HFFc6 (cell line): Measurements from ENCODE around the gene RTN4IP1. TPM values are rescaled to one million over a fixed set of nuclear protein-coding genes. Genes with fewer than 3 reads are reported as not detected.

Experiments
- DNase-seq: peaks from one replicate; pipeline ENCODE4 v3.0.0-alpha.2; 2018
- H3K27ac Mint-ChIP-seq: 2 replicates; pipeline ENCODE4 v1.8.0; 2020; ENCODE audit warnings: mild to moderate bottlenecking, mixed read lengths
- H3K27me3 Mint-ChIP-seq: 2 replicates; pipeline ENCODE4 v1.8.0; 2021; ENCODE audit warnings: mild to moderate bottlenecking, moderate library complexity, mixed read lengths; ENCODE audit not compliant: insufficient read depth
- H3K36me3 Mint-ChIP-seq: 2 replicates; pipeline ENCODE4 v1.8.0; 2021; ENCODE audit warnings: low read depth, mixed read lengths
- H3K4me1 Mint-ChIP-seq: 2 replicates; pipeline ENCODE4 v1.8.0; 2020; ENCODE audit warnings: low read depth, mixed read lengths
- H3K4me3 Mint-ChIP-seq: 2 replicates; pipeline ENCODE4 v1.8.0; 2020; ENCODE audit warnings: mild to moderate bottlenecking, moderate library complexity, mixed read lengths
- H3K9me3 Mint-ChIP-seq: 2 replicates; pipeline ENCODE4 v1.8.0; 2020; ENCODE audit warnings: mild to moderate bottlenecking, mixed read lengths
- total RNA-seq, 6 experiments: library from RNA; stranded (reverse); fragmentation: NEBNext Ultra II Directional; extraction: Animal tissue kit (Norgen Biotek cat#: 25700); gene quantifications; 2 replicates in 1 of 6; 3 replicates in 5 of 6; pipeline ENCODE4 v1.2.3, GENCODE V29; 2021
- TF ChIP-seq, protein P1 (sequence below): fragments of 200-600 bp; sonication (generic); IDR thresholded peaks from 2 replicates; pipeline ENCODE4 v1.5.0; 2021; ENCODE audit warnings: antibody characterized with exemption, mild to moderate bottlenecking

The RTN4IP1 gene
- total RNA-seq, 6 experiments from 2014 or later, result 5.7 to 8.9 (median 8.0) TPM

GRCh38 chr6:106534004-106534403 lies 95.3 kb downstream of the RTN4IP1 start:
- no peak for DNase-seq
- H3K27me3 Mint-ChIP-seq, result no peaks in the 10 kb centered on the region
- peaks cover 74% of the 10 kb centered on the region for H3K4me1 Mint-ChIP-seq
- peaks cover 37% of the 10 kb centered on the region for H3K36me3 Mint-ChIP-seq
- no peak overlapping the region for H3K27ac Mint-ChIP-seq
- H3K4me3 Mint-ChIP-seq, result no peak overlapping the region; the same call in 1 of the 2 replicates
- H3K9me3 Mint-ChIP-seq, result no peaks in the 10 kb centered on the region
- TF ChIP-seq, protein P1, sequence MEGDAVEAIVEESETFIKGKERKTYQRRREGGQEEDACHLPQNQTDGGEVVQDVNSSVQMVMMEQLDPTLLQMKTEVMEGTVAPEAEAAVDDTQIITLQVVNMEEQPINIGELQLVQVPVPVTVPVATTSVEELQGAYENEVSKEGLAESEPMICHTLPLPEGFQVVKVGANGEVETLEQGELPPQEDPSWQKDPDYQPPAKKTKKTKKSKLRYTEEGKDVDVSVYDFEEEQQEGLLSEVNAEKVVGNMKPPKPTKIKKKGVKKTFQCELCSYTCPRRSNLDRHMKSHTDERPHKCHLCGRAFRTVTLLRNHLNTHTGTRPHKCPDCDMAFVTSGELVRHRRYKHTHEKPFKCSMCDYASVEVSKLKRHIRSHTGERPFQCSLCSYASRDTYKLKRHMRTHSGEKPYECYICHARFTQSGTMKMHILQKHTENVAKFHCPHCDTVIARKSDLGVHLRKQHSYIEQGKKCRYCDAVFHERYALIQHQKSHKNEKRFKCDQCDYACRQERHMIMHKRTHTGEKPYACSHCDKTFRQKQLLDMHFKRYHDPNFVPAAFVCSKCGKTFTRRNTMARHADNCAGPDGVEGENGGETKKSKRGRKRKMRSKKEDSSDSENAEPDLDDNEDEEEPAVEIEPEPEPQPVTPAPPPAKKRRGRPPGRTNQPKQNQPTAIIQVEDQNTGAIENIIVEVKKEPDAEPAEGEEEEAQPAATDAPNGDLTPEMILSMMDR, result no peak

DNA sequence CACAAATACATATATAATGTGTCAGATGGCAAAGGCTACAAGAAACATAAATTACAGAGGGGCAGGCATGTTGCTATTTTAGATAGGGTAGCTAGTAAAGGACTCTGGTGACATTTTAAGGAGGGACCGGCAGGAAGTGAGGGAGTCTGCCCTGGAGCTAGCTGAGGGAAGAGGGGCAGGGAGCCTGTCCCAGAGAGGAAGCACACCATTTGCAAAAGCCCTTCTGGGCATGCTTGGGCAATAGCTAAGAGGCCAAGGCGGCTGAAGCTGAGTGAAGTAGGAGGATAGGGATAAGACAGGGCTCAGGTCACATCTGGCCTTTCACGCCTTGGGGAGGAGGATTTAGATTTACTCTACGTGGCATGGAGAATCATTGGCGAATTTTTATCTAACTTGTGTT lies 96.2 kb downstream of the RTN4IP1 start:
- peaks cover 84% of the 10 kb centered on the region for H3K4me1 Mint-ChIP-seq
- no peak overlapping the region for H3K4me3 Mint-ChIP-seq
- DNase-seq, result no peak
- H3K27me3 Mint-ChIP-seq, result no peaks in the 10 kb centered on the region
- H3K27ac Mint-ChIP-seq, result no peak overlapping the region; the same call in 1 of the 2 replicates
- H3K9me3 Mint-ChIP-seq, result no peaks in the 10 kb centered on the region
- TF ChIP-seq, protein P1, result no peak
- peaks cover 37% of the 10 kb centered on the region for H3K36me3 Mint-ChIP-seq

GRCh38 chr6:106530502-106530901 lies 98.8 kb downstream of the RTN4IP1 start:
- H3K36me3 Mint-ChIP-seq, result peaks cover 27% of the 10 kb centered on the region
- no peaks in the 10 kb centered on the region for H3K27me3 Mint-ChIP-seq
- TF ChIP-seq, protein P1, result no peak
- no peak for DNase-seq
- H3K4me1 Mint-ChIP-seq, result peaks cover 84% of the 10 kb centered on the region
- H3K27ac Mint-ChIP-seq, result peak overlapping the region; percentile 84
- H3K4me3 Mint-ChIP-seq, result peak overlapping the region; percentile 19
- no peaks in the 10 kb centered on the region for H3K9me3 Mint-ChIP-seq

GRCh38 chr6:106530026-106530425 lies 99.3 kb downstream of the RTN4IP1 start:
- TF ChIP-seq, protein P1, result no peak
- H3K9me3 Mint-ChIP-seq, result no peaks in the 10 kb centered on the region
- H3K4me3 Mint-ChIP-seq, result peak overlapping the region; percentile 19
- no peaks in the 10 kb centered on the region for H3K27me3 Mint-ChIP-seq
- H3K36me3 Mint-ChIP-seq, result peaks cover 27% of the 10 kb centered on the region
- H3K27ac Mint-ChIP-seq, result peak overlapping the region; percentile 84
- H3K4me1 Mint-ChIP-seq, result peaks cover 86% of the 10 kb centered on the region
- DNase-seq, result no peak

- Mint-ChIP-seq H3K4me1 (peaks cover 85% of the 10 kb centered on the region), H3K27ac (peak overlapping the region; percentile 84), H3K9me3 (no peaks in the 10 kb centered on the region), H3K4me3 (peak overlapping the region; percentile 19; the same call in 1 of the 2 replicates), H3K36me3 (peaks cover 27% of the 10 kb centered on the region), H3K27me3 (no peaks in the 10 kb centered on the region)
- DNase-seq, result no peak
- TF ChIP-seq, protein P1, result no peak
Measured at GRCh38 chr6:106529438-106529837, 99.9 kb downstream of the RTN4IP1 start.

DNA sequence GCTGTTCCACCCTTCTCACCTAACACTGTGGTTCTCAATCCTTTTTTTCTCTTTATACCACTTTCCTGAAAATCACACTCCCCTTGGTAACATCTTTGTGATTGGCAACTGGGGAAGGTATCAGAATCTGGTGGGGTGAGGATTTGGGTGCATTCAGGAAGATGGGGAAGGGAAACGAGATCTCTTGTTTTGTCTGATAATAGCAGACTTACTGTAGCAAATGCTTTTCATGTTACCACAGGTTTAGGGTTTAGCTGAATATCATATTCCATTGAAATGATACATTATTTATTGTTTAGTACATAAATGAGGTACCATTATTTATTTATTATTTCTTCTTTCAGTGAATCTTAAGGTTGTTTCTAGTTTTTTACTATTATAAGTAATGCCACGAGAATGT lies 100.8 kb downstream of the RTN4IP1 start:
- Mint-ChIP-seq H3K27me3 (no peaks in the 10 kb centered on the region; the same call in 1 of the 2 replicates), H3K4me1 (peaks cover 76% of the 10 kb centered on the region), H3K9me3 (no peaks in the 10 kb centered on the region), H3K4me3 (peak overlapping the region; percentile 60), H3K36me3 (peaks cover 26% of the 10 kb centered on the region), H3K27ac (peak overlapping the region; percentile 83)
- TF ChIP-seq, protein P1, result no peak
- DNase-seq, result no peak
